HG03469 (cell line): Measurements from ENCODE around the gene ZFPM1.

Experiments
- ATAC-seq: cut with Tn5 transposase; IDR thresholded peaks from one replicate; pipeline ENCODE4 v1.9.1; 2021; ENCODE audit warnings: mild to moderate bottlenecking, moderate library complexity, moderate number of reproducible peaks; ENCODE audit not compliant: unreplicated experiment

The ZFPM1 gene

GRCh38 chr16:88417684-88418476 is 35.2 kb upstream of the ZFPM1 start:
- ATAC-seq = no peak

GRCh38 chr16:88418869-88419268 is 34.2 kb upstream of the ZFPM1 start:
- ATAC-seq = no peak

GRCh38 chr16:88419790-88420189 is 33.3 kb upstream of the ZFPM1 start:
- no peak for ATAC-seq

GRCh38 chr16:88420496-88420895 is 32.6 kb upstream of the ZFPM1 start:
- ATAC-seq = no peak

- ATAC-seq = no peak
These were observed 31.8 kb upstream of the ZFPM1 start for GRCh38 chr16:88421301-88421700.

GRCh38 chr16:88421871-88422433 is 31.1 kb upstream of the ZFPM1 start:
- no peak for ATAC-seq

GRCh38 chr16:88422733-88423447 is 30.2 kb upstream of the ZFPM1 start:
- no peak for ATAC-seq

GRCh38 chr16:88423448-88423850 is 29.6 kb upstream of the ZFPM1 start:
- ATAC-seq = no peak

- ATAC-seq = no peak
These were observed 28.4 kb upstream of the ZFPM1 start for GRCh38 chr16:88424587-88425235.

GRCh38 chr16:88426018-88426417 is 27.1 kb upstream of the ZFPM1 start:
- no peak for ATAC-seq

- no peak for ATAC-seq
These were observed 25.7 kb upstream of the ZFPM1 start for GRCh38 chr16:88427376-88427775.

- no peak for ATAC-seq
These were observed 24.9 kb upstream of the ZFPM1 start for GRCh38 chr16:88428156-88428555.

GRCh38 chr16:88428616-88429386 is 24.3 kb upstream of the ZFPM1 start:
- ATAC-seq = no peak

- no peak for ATAC-seq
These were observed 23.5 kb upstream of the ZFPM1 start for GRCh38 chr16:88429387-88430184.

- ATAC-seq = no peak
These were observed 22.9 kb upstream of the ZFPM1 start for GRCh38 chr16:88430185-88430523.

GRCh38 chr16:88430524-88431446 is 22.3 kb upstream of the ZFPM1 start:
- ATAC-seq = no peak

- ATAC-seq = no peak
These were observed 21.4 kb upstream of the ZFPM1 start for GRCh38 chr16:88431651-88432050.

- ATAC-seq = no peak
These were observed 20.9 kb upstream of the ZFPM1 start for GRCh38 chr16:88432174-88432573.

GRCh38 chr16:88432753-88433152 is 20.3 kb upstream of the ZFPM1 start:
- ATAC-seq = no peak
